HepG2 (cell line): ENCODE measurements around the gene EPB41L2. TPM values are rescaled to one million over a fixed set of nuclear protein-coding genes. Genes with fewer than 3 reads are reported as not detected.

Experiments
- GLI4 ChIP-seq: sonication (generic); formaldehyde crosslinking; IDR thresholded peaks from 2 replicates; pipeline ENCODE4 v1.5.1; 2020; ENCODE audit warnings: missing genetic modification reagents, mild to moderate bottlenecking, moderate library complexity, borderline replicate concordance
- NFIC ChIP-seq: IDR thresholded peaks from 2 replicates; pipeline ENCODE4 v1.6.1; 2012; ENCODE audit warnings: mild to moderate bottlenecking, low read length, inconsistent platforms
- SNAPC4 ChIP-seq: sonication (generic); formaldehyde crosslinking; IDR thresholded peaks from 2 replicates; pipeline ENCODE4 v1.4.0; 2020; ENCODE audit warnings: mild to moderate bottlenecking, missing genetic modification reagents
- SP5 ChIP-seq: IDR thresholded peaks from 2 replicates; pipeline ENCODE4 v1.6.1; 2016; ENCODE audit warnings: low read depth, borderline replicate concordance
- ZBTB2 ChIP-seq: sonication (generic); formaldehyde crosslinking; IDR thresholded peaks from 2 replicates; pipeline ENCODE4 v1.8.0; 2022; ENCODE audit warnings: low read depth, missing genetic modification reagents
- ZBTB44 ChIP-seq: sonication (generic); formaldehyde crosslinking; IDR thresholded peaks from 2 replicates; pipeline ENCODE4 v1.4.0; 2020; ENCODE audit warnings: missing genetic modification reagents
- ZNF18 ChIP-seq: sonication (generic); formaldehyde crosslinking; IDR thresholded peaks from 2 replicates; pipeline ENCODE4 v1.8.0; 2022; ENCODE audit warnings: mild to moderate bottlenecking, missing genetic modification reagents; ENCODE audit not compliant: insufficient replicate concordance
- ZNF3 ChIP-seq: IDR thresholded peaks from 2 replicates; pipeline ENCODE4 v1.7.0; 2017; ENCODE audit warnings: inconsistent platforms
- ZNF646 ChIP-seq: sonication (generic); formaldehyde crosslinking; IDR thresholded peaks from 2 replicates; pipeline ENCODE4 v1.9.0; 2021; ENCODE audit warnings: mild to moderate bottlenecking, missing genetic modification reagents
- polyA plus RNA-seq, 8 experiments: library from polyadenylated mRNA; depleted of rRNA in 3 of 8; stranded (reverse) in 7 of 8; unstranded in 1 of 8; fragments of >200 nt; fragmentation: Illumina TruSeq in 4 of 8; extraction: Trizol in 4 of 8; gene quantifications; 2 replicates each; pipeline versions ENCODE4 v1.2.1 to v1.2.3, GENCODE V29; 2011 to 2016; ENCODE audit warnings: low read depth in 4 of 8, missing spikeins in 1 of 8, mixed read lengths in 1 of 8; ENCODE audit not compliant: insufficient read depth in 1 of 8
- total RNA-seq, 5 experiments: library from RNA; depleted of rRNA; stranded (reverse); fragments of >200 nt; fragmentation: Illumina TruSeq; extraction: Trizol; gene quantifications; 2 replicates each; pipeline ENCODE4 v1.2.3, GENCODE V29; 2016; ENCODE audit warnings: low read depth in 1 of 5

Gene EPB41L2
- total and polyA plus RNA-seq, 2 of the 13 experiments (the other 11 are each of a cell fraction or from before 2014, with no cell fraction given) = 41.7 to 56.4 TPM

- TF ChIP-seq ZNF18 (CRISPR knock-in tag) = no peak
- TF ChIP-seq ZBTB2 (CRISPR knock-in tag) = no peak
- peak; percentile 77; the same call in 1 of the 2 replicates for TF ChIP-seq ZNF646
- TF ChIP-seq GLI4 (CRISPR knock-in tag) = no peak
- TF ChIP-seq SNAPC4 (CRISPR knock-in tag) = 0 out of 2 replicates have a peak, but pooled peaks have one; percentile 40
- 0 out of 2 replicates have a peak, but pooled peaks have one; percentile 60 for TF ChIP-seq ZNF3 (CRISPR knock-in tag)
- TF ChIP-seq SP5 (CRISPR knock-in tag) = peak; percentile 83
- 0 out of 2 replicates have a peak, but pooled peaks have one; percentile 30 for TF ChIP-seq ZBTB44
- TF ChIP-seq NFIC = peak; percentile 100
Measured at GRCh38 chr6:130863415-130864230, 199.4 kb downstream of the EPB41L2 start (continued).
